RPMI8226 (cell line): Measurements from ENCODE around the gene TMEM132C.

Source experiments
- DNase-seq: peaks from one replicate; pipeline ENCODE4 v3.0.0-alpha.2; 2015

Gene TMEM132C

DNA sequence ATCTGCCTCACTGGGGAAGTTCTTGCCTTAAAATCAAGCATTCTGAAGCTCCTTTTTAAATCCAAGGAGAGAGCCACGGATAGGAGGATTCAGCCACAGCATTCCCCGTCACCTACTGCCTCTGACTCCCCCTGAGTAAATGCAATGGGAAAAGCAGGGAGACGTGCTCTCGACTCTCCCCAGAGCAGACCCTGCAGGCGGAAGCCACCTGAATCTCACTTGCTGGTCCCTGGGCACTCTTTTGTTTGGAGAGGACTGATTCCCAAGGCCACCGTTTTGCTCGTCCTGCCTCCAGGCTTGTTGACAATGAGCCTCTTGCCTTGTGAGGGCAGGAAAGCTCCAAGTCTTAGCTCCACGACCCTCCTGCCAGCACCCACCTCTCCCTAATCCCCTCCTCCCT is 352.3 kb downstream of the TMEM132C start:
- no peak for DNase-seq

DNA sequence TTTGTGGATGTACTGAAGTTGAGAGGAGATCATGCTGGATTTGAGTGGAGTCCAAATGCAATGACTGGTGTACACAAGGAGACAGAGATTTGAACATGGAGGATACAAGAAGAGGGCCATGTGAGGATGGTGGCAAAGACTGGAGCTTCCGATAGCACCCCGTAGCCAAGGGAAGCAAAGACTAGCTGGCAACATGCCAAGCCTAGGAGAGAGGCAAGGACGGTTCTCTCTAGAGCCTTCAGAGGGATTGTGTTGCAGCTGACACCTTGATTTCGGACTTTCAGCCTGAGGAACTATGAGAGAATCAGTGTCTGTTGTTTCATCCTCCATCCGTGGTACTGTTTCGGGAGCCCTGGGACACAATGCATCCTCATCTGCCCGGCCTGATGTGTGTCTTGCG is 354.3 kb downstream of the TMEM132C start:
- no peak for DNase-seq

DNA sequence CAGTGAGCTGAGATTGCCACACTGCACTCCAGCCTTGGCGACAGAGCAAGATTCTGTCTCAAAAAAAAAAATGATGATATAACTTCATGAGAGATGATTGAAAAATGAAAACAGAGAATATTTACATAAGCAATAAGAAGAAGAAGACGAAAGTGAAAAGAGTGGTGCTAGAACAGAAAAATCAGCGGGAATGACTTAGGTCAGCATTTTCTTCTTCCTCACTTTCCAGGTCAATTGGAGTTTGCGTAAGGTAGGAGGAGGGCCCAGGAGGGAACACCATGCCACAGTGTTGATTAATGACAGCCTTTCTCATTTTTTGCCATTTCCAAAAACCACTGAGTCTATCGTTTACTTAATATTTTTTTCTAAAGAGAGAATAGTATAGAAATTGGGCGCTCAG is 356.8 kb downstream of the TMEM132C start:
- DNase-seq, result no peak

DNA sequence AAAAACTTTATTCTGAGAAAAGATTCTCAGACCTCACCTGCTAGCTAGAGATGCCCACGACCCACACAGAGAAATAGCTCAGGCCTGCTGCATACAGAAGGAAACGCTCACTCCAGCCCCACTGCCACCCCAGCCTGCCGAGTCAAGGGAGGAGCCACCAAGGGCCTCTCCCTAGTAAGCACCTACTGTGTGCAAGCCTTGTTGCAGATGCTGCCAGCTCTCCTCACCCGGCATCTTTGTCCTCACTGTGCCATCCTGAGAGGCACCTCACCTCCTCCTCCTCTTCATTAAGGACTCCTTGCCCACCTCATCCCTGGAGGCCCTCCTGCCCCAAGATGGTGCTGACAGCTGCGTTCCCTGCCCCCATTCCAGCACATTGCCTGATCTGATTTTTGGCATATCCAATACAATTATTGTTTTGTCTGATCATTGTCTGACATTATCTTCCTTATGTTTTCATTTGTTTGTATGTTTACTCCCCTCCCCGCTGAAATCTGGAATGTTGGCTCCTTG is 359.9 kb downstream of the TMEM132C start:
- DNase-seq, result no peak

DNA sequence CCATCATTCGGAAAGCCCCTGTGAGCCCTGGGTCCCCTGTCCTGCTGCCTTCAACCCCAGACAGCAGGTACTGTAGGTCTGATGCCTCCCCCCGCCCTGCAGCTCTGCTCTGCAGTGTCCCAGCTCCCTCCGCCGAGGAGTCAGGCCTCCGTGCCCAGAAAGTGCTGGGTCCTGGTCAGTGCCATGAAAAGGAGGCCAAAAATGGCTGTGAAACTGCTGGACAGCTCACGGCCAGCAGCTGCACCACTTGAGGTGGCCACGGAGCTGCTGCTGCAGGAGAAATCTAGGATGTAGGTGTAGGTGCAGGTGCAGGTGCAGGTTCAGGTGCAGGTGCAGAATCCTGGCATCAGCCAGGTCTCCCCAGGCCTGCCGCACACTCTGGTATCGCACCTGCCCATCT is 360.7 kb downstream of the TMEM132C start:
- no peak for DNase-seq

DNA sequence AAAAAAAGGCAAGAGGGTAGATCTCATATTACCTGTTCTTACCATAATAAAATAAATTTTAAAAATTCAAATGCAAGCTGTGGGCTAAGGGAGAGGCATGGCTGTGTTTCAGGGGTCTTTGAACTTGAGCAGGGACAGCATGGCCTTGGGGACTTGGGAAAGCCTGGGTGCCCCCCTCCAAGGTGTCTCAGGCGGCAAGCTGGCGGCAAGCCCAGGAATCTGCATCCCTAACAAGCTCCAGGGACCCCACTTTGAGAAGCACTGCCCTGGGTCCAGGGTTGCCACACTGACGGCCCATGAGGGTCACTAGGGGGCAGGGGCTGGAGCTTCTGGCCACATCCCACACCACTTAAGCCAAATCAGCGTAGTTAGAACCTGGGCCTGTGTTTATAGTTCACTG is 363.0 kb downstream of the TMEM132C start:
- no peak for DNase-seq

DNA sequence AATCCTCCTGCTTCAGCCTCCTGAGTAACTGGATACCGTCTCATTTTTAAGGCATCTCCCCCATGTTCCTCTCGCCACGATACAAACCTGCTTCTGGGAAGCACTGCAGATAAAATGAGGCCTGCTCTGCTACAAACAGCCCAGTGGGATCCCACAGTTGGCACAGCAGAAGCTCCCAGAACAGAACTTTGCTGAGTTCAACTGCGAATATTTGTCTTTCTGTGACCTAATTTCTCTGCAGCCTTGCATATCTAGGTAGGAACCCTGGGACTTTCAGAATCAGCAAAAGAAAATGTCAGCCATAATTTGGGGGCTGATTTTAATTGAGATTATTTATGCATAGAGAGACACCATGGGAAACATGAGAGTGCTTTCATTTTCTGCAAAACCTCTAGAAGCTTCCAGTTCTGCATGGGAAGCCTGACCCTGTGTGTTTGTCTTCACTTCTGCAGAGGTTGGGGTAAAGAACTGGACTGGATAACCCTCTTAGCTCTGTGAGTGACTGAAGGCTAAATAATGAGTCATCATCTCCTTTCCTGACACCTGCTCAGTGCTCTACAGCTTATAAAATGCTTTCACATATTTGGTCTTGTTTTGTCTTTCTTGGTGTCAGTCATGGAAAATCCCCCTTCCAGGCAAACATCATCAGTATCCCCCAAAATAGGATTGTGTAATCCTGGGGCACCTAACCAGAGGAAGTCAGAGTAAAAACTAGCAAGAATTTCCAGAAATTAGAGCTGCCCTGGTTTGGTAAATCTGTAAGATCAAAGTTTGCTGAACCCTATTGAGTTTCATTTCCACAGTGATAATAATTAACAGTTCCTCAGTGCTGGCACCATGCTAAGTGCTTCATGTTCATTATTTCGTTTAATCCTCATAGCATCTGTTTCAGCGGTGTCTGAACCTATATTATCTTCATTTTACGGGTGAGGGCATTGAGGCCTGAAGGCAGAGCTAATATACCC is 371.0 kb downstream of the TMEM132C start:
- DNase-seq, result peak; percentile 2

DNA sequence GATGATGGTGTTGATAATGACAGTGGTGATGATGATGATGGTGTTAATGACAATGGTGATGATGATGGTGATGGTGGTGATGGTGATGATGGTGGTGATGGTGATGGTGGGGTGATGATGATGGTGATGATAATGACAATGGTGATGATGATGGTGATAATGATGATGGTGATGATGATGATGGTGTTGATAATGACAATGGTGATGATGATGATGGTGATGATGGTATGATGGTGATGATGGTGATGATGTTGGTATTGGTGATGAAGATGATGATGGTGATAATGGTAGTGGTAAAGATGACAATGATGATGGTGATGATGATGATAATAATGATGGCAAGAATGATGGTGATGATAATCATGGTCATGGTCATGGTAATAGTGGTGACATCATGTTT is 372.1 kb downstream of the TMEM132C start:
- no peak for DNase-seq

DNA sequence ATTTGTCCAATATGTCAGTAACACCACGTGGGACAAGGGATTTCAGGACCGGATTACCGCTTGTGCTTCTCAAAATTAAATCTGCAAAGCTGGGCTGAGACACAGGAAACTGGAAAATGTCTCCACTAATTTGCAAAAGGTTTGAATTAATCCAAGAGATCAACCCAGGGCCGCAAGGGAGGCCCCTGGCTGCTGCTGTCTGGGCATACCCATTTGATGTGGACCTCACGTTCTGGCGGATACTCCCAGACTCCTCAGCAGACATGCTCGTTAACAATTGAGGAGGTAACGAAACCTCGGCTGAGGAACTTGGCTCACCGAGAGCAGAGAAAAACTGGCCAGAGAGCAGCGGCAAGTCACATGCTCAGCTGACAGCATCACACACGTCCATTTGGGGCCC is 376.2 kb downstream of the TMEM132C start:
- no peak for DNase-seq

DNA sequence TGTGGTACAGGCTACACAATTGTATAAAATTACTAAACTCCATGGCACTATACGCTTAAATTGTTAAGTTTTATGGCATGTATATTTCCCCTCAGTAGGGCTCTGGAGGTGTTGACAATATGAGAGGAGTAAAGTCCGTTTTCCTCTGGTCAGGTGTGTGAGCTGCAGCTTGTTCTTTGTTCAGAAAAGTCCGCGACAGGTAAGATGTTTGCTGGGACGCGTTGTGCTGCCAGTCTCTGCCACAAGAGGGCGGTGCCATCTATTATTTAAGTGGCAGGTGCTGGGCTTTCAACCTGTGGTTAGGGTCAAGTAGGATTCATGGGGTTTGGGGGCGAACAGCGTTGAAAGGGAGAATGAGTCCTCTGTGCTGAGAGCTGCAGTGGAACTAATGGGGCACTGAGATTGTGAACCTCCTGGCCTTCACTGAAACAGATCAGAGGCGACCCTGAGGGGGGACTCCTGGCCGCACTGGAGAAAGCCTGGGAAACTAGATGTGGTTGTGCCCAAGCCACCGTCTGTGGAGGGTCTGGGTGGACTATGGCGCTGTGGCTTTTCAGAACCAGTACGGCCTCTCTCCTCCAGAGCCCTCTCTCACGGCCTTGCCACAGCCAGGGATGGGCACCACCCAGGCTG is 377.8 kb downstream of the TMEM132C start:
- peak; percentile 41 for DNase-seq

DNA sequence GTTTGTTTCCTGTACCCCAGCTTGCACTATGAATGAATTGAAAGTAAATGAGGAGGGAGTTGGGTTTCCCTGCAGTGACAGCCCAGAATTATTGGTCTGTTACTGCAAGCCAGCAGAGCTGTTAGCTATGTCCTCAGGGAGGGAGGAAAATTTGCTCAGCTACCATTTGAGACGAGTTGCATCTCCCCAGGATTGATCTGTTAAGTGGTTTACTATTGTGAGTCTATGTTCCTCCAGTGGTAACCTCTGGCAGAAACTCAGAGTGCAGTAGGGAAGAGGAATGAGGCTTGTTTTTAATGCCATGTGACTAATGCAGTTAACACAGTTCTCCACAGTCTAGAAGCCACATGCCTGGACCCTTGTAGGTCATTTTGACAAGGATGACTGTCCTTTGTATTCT is 382.9 kb downstream of the TMEM132C start:
- DNase-seq, result no peak

DNA sequence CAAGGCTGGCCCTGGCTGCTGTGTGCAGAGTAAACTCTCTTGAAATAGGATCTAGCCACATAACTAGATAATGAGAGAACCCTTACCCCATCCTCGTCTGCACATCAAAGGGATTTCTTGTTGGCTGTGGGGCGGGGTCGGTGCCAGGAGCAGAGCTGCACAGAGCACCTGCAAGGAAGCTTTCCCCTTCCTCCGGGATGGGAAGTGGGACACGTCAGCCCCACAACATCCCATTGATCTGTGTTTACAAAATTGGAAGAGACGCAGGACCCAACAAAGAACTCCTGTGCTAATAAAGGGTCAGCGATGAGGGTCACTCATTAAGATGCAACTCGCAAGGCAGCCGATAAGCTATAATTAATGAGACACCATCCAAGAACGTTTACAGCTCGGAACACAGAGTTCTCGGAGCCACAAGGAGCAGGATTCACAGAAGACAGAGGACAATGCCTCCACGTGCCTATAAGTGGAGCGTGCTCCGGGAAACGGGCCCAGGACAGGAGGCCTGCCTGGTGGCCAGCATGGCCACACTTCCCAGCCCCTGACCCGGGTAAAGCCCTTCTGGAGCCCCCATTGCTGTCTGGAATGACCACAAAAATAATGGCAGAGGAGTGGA is 385.3 kb downstream of the TMEM132C start:
- DNase-seq, result no peak

DNA sequence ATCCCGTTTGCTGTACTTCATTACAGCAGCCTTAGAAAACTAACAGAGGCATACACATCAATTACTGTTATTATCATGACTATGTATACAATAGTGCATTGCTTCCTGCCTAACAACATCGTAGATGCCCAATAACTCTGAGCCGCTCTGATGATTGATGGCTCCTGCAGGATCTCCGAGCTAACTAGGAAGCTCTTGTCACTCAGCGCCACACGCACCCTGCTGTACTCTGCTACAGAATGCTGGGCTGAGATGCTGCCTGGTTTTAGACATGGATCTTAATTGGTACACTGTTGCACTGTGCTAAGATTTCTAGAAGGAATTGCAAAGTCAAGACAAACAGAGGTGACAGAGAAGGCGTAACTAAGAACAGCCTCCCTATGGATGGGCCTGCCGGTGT is 387.5 kb downstream of the TMEM132C start:
- no peak for DNase-seq

DNA sequence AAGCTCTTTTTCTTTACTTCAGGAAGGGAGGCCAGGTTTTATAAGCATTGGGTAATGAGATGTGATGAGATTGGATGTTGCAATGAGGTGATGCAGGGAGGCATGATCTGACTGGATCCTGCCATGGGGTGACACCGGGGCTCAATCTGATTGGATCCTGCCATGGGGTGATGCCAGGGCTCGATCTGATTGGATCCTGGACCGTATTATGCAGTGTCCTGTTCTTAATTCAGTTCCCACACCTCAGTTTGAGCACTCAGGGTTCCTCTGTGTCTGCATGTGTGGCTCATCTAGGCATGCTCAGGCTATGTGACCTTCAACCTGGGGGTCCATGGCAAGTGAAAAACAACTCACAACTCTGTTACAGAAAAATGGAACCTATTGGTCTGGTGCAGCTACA is 390.4 kb downstream of the TMEM132C start:
- DNase-seq, result no peak

DNA sequence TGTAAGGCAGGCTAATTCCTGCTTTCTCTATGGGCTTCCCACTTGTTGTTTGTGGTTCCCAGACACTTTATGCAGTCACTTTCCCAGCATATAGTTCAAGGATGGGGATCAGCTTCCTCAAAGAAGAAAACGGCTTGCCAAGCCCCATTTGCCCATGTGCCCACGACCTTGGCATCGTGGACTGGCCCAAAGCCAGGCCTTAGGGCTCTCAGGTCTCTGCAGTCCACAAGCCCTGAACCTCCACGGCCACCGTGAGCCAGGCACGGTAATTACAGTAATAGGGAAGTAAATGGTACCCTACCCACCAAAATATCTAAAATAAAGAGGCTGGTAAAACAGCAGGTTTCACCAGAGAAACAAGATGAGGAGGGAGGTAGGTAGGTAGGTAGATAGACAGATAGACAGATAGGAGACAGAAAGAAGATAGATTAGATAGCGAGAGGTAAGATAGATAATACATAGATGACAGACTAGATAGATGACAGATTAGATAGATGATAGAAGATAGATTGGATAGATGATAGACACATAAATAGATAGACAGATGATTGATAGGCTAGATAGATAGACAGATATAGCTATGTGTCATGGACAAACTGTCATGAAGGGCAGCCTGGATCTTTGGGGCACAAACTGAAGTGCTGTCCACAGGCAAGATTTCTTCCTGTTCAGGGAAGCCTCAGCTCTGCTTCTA is 393.7 kb downstream of the TMEM132C start:
- no peak for DNase-seq

DNA sequence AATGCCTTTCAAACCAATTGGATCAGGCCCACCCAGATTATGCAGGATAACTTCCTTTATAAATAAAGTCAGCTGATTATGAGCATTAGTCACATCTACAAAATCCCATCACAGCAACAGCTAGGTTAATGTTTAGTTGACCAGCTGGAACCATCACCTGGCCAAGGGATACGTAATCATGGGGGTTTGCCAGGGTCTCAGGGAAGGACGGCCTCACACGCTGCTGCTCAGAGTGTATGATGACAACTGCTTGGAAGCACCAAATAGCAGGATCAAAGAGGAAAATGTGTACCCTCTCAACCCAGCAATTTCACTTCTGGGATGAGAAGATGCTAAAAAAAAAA is 394.2 kb downstream of the TMEM132C start:
- no peak for DNase-seq

DNA sequence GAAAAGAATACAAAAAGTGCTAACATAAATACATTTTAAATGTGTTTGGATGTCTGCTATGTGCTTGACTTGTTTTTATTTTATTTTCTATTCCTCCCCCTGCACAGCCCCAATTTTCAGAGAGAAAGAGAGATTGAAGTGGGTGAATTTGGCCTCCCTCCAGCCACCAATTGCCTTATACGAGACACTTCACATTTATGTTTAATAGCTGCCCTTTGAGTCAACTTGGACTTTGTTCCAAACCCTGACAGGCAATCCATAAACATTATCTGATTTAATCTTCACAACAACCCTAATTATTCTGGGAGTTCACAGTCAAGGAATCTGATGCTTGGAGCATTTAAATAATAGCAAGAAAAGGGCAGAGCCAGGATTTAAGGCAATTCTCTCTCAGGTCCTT is 395.1 kb downstream of the TMEM132C start:
- no peak for DNase-seq

DNA sequence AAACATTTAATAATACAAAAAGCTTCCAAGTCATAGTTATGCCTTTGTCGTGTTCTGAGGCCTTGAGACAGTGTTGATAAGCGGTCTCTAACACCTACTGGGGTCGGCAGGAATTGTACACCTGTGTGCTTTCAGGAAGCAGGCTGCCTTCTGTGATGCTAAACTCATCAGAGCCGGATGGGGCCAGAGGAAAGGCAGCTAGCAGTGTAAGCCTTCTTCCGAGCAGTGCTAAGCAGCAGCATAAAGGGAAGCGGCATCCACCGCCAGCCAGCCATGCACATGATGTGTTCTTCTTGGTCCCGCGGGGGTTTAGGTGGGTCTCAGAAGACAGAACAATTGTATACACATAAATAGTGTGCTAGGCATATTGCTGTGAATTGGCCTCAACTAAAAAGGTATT is 397.5 kb downstream of the TMEM132C start:
- no peak for DNase-seq

DNA sequence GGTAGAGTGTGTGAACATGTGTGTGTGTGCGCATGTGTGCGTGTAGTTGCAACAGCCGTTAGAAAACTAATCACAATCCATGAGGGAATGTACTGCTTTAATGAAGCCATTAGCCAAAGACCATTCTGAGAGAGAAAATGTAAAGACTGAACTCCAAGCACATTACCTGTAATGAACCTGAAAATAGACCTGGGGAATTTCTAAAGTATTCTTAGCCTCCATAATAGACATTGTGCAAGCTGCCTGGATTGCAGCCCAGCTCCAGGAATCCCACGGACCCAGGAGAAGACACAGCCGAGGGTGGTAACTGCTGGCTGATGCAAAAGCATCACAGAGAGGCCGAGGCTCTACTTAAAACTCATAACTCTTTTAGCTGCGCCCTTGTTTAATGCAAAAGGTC is 400.2 kb downstream of the TMEM132C start:
- no peak for DNase-seq

DNA sequence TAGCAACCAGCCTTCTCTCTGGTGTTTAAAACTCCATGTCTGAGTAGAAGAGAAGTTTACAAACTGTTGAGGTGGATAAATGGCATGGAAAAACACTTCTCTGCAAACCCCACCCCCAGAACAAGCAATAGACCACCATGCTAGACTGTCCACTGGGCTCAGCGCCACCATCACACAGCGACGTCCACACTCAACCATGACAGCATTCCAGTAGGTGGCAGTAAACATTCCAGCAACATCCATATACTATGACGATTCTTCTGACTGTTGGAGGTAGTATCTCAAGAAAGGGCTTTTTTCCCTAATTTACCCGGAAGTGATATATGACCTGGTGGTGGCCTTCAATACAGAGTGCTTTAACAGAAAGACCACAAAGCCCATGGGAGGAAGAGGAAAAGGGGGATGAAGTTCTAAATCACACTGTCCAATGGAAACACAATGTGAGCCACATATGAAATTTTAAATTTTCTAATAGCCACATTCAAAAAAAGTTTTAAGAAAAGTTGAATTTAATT is 404.6 kb downstream of the TMEM132C start:
- no peak for DNase-seq

DNA sequence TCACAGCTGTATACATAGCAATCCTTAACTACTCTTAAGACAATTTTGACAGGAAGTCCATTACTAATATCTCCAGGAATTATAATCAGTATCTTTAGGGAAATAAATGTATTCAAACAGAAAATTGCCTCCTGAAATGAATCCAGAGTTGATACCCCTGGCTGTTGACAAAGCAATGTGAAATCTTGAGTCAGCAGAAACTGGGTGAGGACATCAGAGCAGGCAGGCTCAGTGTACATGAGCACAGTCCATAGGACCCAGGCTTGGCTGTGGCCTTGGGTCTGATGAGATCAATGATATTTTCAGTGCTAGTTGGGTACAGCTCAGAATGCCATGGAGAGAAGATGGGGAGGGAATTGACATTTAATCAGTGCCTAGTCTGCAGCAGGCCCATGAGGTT is 405.5 kb downstream of the TMEM132C start:
- DNase-seq, result no peak

DNA sequence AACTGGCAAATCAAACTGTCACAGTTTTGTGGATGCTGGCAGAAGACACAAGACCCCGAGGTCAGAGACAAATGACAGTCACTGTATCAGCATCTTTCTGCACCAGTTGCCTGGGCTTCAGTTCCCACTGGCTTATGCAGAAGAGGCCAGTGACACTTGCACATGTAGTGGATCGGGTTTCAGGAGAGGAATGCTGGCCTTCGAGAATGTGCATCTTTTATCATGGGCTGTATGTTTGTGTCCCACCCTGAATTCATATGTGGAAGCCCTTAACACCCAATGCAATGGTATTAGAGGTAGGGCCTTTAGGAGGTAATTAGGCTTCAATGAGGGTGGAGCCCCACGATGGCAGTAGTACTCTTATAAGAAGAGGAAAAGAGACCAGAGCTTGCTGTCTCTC is 405.9 kb downstream of the TMEM132C start:
- no peak for DNase-seq

DNA sequence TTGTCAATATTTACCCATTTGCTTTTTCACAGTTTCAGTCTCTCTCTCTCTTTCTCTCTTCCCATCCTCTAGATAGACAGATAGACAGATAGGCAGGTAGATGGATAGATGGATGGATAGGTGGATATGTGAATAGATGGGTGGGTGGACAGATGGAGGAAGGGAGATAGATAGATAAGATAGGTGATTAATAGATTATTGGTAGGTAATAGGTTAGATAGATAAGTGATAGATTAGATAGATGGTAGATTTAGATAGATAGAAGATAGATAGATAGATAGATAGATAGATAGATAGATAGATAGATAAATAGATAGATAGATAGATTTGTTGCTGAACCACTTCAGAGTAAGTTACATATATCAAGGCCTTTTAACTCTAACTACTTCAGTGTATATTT is 408.6 kb downstream of the TMEM132C start:
- DNase-seq, result no peak
